NB4 (cell line): Measurements from ENCODE around the gene MORC2.

Source experiments
- DNase-seq: peaks from one replicate; pipeline ENCODE4 v3.0.0; 2010; ENCODE audit warnings: low read depth
- H3K4me3 ChIP-seq: one replicate; pipeline ENCODE4 v1.5.1; 2011; ENCODE audit warnings: mild to moderate bottlenecking, low read depth, low read length, moderate library complexity
- MYC ChIP-seq: IDR thresholded peaks from 2 replicates; pipeline ENCODE4 v1.6.1; 2011; ENCODE audit warnings: low read depth, low read length
- POLR2A ChIP-seq: IDR thresholded peaks from 2 replicates; pipeline ENCODE4 v1.6.1; 2011; ENCODE audit warnings: mild to moderate bottlenecking; ENCODE audit not compliant: insufficient read length; ENCODE audit errors: extremely low read depth
- TF ChIP-seq, protein P1 (sequence below): IDR thresholded peaks from 2 replicates; pipeline ENCODE4 v1.6.1; 2011; ENCODE audit warnings: low read depth, low read length
- TF ChIP-seq, protein P2 (sequence below): IDR thresholded peaks from one replicate; pipeline ENCODE4 v1.5.1; 2012; ENCODE audit warnings: low read depth, low read length

Gene MORC2

DNA sequence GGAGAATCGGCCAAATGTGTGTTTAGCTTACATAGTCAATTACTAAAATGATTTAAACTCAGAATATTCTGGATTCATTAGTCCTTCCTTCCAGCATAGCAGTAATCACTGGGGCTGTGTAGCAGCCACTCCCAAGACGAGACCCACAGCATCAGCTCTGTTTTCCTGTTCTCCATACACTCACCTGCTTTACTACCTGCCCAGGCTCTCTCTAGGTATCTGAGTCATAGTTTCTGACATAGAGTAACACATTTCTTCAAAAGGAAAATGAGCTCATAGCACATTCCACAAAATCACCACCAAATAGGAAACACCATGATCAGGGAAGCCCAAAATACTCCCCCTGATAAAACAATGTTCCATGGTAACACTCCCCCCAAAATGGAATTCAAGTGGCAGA, 22.9 kb downstream of the MORC2 start:
- DNase-seq = no peak
- no peak overlapping the region for H3K4me3 ChIP-seq
- TF ChIP-seq, protein P1, sequence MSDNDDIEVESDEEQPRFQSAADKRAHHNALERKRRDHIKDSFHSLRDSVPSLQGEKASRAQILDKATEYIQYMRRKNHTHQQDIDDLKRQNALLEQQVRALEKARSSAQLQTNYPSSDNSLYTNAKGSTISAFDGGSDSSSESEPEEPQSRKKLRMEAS = no peak
- TF ChIP-seq POLR2A = no peak
- TF ChIP-seq, protein P2, sequence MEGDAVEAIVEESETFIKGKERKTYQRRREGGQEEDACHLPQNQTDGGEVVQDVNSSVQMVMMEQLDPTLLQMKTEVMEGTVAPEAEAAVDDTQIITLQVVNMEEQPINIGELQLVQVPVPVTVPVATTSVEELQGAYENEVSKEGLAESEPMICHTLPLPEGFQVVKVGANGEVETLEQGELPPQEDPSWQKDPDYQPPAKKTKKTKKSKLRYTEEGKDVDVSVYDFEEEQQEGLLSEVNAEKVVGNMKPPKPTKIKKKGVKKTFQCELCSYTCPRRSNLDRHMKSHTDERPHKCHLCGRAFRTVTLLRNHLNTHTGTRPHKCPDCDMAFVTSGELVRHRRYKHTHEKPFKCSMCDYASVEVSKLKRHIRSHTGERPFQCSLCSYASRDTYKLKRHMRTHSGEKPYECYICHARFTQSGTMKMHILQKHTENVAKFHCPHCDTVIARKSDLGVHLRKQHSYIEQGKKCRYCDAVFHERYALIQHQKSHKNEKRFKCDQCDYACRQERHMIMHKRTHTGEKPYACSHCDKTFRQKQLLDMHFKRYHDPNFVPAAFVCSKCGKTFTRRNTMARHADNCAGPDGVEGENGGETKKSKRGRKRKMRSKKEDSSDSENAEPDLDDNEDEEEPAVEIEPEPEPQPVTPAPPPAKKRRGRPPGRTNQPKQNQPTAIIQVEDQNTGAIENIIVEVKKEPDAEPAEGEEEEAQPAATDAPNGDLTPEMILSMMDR = no peak
- no peak for TF ChIP-seq MYC

DNA sequence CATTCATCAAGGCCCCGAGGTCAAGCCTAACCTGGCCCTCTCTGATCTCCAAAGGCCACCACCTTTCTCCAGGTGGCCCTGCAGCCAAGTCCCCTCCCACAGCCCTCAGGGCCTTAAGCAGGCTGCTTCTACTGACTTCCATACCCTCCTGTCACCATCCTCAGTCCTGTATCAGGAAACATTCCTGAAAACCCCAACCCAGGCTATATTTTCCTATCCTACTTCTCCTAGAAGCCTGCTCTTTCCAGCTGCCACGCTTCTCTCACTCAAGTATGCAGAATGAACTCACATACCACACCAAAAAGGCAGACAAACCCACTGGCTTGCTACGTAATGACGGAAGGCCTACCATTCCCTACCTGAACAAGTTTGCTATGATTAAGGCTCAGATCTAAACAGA, 23.6 kb downstream of the MORC2 start:
- no peak for DNase-seq
- TF ChIP-seq MYC (no peak), POLR2A (no peak)
- TF ChIP-seq, protein P2 = no peak
- TF ChIP-seq, protein P1 = no peak
- H3K4me3 ChIP-seq = no peak overlapping the region

DNA sequence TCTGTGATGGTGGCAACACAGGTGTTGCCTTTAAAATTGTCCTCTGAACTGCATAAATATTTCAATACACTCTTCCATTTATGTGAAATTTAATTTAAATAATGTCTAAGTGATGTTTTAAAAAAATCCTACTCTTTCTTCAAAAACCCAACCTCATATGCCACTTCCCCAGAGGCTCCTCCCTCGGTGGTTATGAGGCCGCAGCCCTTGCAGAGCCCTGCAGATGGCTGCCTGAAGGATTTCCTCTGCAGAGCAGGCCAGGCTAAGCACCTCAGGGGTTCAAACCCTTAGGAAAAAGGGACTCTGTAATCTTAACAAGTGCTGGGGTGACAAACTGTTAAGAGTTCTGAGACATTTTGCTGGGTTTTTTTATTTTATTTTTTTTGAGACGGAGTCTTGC, 25.2 kb downstream of the MORC2 start:
- DNase-seq = no peak
- TF ChIP-seq MYC = no peak
- no peak for TF ChIP-seq POLR2A
- TF ChIP-seq, protein P2 = no peak
- TF ChIP-seq, protein P1 = no peak

DNA sequence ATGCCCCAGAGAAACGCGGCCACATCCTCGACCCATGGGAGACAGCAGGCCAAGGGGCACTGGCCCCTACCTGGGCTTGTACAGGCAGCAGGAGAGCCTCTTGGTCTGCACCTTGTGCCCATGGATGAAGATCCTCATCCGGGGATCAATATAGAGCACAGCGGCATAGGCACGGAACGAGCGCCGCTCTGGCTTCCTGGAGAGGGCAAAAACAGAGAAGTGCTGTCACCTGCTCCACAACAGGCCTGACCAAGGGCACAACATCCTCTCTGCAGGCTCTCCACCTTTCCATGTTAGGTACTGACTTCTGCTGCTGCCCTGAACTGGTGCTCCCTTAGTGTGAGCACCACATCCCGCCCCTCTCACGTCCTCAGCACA, 27.2 kb downstream of the MORC2 start:
- no peak overlapping the region for H3K4me3 ChIP-seq
- no peak for DNase-seq
- TF ChIP-seq, protein P1 = no peak
- TF ChIP-seq, protein P2 = no peak
- TF ChIP-seq POLR2A (no peak), MYC (no peak)

More for the DNA sequence above, 25.2 kb downstream of the MORC2 start:
- no peak overlapping the region for H3K4me3 ChIP-seq

- DNase-seq = no peak
- TF ChIP-seq, protein P1 = no peak
- TF ChIP-seq MYC (no peak), POLR2A (no peak)
- TF ChIP-seq, protein P2 = no peak
Measured at GRCh38 chr22:30940685-30941362, 27.8 kb downstream of the MORC2 start.

DNA sequence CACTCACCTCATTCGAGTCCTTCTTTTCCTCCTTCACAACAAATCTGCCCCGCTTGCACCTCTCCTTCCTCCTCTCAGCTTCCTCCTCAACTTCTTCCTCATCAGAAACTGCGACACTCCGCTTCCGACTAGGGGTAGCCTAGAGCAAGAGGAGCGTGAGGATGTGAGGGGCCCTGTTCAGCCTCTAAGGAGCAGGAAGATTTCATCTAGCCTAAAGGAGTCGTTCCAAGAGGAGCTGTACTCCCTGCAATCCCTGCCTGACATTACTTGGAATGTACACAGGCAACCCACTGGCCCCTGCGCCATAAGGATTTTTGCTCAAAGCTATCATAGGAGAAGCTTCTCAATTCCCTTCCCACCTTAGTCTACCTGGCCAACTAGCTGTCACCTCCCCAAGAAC, 34.5 kb downstream of the MORC2 start:
- TF ChIP-seq, protein P2 = no peak
- no peak for TF ChIP-seq POLR2A
- TF ChIP-seq, protein P1 = no peak
- no peak for TF ChIP-seq MYC
- no peak for DNase-seq
- no peak overlapping the region for H3K4me3 ChIP-seq

More at GRCh38 chr22:30940685-30941362, 27.8 kb downstream of the MORC2 start:
- no peak overlapping the region for H3K4me3 ChIP-seq
